BJ (cell line): ENCODE measurements around the gene UBQLN2. TPM values are rescaled to one million over a fixed set of nuclear protein-coding genes. Genes with fewer than 3 reads are reported as not detected.

Experiments used
- CTCF ChIA-PET: fragments of 350-600 bp; formaldehyde crosslinking; extraction: SDS; loops from one replicate; lab custom pipeline; 2021; ENCODE audit warnings: antibody characterized with exemption, inconsistent platforms; lab: Yijun Ruan, JAX
- POLR2A ChIA-PET: fragments of 300-600 bp; sonication (Branson Sonifier 250); formaldehyde crosslinking; extraction: SDS; loops from one replicate; lab custom pipeline; 2021; ENCODE audit warnings: antibody characterized with exemption; lab: Charles Lee
- DNase-seq: peaks from one replicate; pipeline ENCODE4 v3.0.0-alpha.2; 2011; ENCODE audit warnings: low read depth
- H3K27me3 ChIP-seq: 2 replicates; pipeline ENCODE4 v1.6.0; 2011; ENCODE audit warnings: low read length; ENCODE audit not compliant: control insufficient read depth, insufficient read depth
- H3K36me3 ChIP-seq: 2 replicates; pipeline ENCODE4 v1.5.1; 2011; ENCODE audit warnings: low read length; ENCODE audit not compliant: control insufficient read depth, insufficient read depth
- H3K4me3 ChIP-seq: 2 replicates; pipeline ENCODE4 v1.5.1; 2011; ENCODE audit warnings: low read depth, mild to moderate bottlenecking, control low read depth, low read length
- polyA plus RNA-seq: library from polyadenylated mRNA; depleted of rRNA; stranded (reverse); fragments of >200 nt; gene quantifications from 2 replicates; pipeline ENCODE4 v1.2.3, GENCODE V29; 2011
- TF ChIP-seq, protein P1 (sequence below): IDR thresholded peaks from 2 replicates; pipeline ENCODE4 v1.5.1; 2011; ENCODE audit warnings: low read depth, mild to moderate bottlenecking, control low read depth, inconsistent platforms, low read length, moderate library complexity; ENCODE audit not compliant: insufficient read depth

Gene UBQLN2
- polyA plus RNA-seq, 1 experiment = 15.5 TPM

DNA sequence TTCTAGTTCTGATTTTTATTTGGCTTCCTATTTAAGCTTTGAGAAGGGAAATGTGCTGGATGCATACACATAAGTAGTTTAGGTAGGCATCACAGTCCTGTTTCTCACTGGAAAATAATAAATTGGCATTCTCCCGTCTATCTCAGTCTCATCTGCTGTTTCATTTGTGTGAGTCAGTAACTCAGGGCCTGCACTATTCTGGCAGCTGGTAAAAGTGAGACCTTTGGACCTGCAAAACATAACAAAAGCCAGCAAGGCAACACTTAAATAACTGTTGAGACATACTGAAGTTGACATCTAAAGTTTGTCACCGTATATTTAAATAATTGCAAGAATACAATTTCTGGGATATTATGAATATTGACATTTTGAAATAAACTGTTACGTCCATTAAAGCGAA lies 8.6 kb upstream of the UBQLN2 start:
- no peaks in the 10 kb centered on the region for H3K36me3 ChIP-seq
- TF ChIP-seq, protein P1, sequence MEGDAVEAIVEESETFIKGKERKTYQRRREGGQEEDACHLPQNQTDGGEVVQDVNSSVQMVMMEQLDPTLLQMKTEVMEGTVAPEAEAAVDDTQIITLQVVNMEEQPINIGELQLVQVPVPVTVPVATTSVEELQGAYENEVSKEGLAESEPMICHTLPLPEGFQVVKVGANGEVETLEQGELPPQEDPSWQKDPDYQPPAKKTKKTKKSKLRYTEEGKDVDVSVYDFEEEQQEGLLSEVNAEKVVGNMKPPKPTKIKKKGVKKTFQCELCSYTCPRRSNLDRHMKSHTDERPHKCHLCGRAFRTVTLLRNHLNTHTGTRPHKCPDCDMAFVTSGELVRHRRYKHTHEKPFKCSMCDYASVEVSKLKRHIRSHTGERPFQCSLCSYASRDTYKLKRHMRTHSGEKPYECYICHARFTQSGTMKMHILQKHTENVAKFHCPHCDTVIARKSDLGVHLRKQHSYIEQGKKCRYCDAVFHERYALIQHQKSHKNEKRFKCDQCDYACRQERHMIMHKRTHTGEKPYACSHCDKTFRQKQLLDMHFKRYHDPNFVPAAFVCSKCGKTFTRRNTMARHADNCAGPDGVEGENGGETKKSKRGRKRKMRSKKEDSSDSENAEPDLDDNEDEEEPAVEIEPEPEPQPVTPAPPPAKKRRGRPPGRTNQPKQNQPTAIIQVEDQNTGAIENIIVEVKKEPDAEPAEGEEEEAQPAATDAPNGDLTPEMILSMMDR = no peak
- H3K4me3 ChIP-seq = no peak overlapping the region
- ChIA-PET POLR2A (no interaction called here), CTCF (interaction anchor here (1.0 to 1.4 kb wide), 2 partner anchors 9 to 11 kb away, joined by 3 to 4 read pairs; no protein-coding TSS in a partner anchor)
- no peak for DNase-seq
- no peaks in the 10 kb centered on the region for H3K27me3 ChIP-seq

DNA sequence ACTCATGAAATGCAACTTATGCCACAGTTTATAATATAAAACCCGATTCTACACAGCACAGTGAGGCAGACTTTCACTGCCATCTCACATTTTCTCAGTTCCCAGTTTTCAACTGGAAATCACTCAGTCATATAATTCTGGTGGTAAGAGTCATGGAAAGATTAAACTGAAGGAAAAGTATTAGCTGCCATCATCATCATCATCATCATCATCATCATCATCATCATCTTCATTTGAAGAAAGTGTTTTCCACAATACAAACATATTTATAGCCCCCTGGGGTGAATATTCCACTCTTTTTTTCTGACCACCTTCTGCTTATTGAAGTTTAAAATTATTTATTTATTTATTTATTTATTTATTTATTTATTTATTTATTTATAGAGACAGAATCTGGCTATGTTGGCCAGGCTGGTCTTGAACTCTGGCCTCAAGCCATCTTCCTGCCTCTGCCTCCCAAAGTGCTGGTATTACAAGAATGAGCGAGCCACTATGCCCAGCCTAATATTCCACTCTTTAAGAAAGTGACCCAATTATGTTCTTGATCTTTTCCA lies 6.0 kb upstream of the UBQLN2 start:
- ChIA-PET CTCF (no interaction called here), POLR2A (no interaction called here)
- Histone ChIP-seq H3K36me3 (no peaks in the 10 kb centered on the region), H3K4me3 (no peak overlapping the region), H3K27me3 (no peaks in the 10 kb centered on the region)
- TF ChIP-seq, protein P1 = no peak
- no peak for DNase-seq

DNA sequence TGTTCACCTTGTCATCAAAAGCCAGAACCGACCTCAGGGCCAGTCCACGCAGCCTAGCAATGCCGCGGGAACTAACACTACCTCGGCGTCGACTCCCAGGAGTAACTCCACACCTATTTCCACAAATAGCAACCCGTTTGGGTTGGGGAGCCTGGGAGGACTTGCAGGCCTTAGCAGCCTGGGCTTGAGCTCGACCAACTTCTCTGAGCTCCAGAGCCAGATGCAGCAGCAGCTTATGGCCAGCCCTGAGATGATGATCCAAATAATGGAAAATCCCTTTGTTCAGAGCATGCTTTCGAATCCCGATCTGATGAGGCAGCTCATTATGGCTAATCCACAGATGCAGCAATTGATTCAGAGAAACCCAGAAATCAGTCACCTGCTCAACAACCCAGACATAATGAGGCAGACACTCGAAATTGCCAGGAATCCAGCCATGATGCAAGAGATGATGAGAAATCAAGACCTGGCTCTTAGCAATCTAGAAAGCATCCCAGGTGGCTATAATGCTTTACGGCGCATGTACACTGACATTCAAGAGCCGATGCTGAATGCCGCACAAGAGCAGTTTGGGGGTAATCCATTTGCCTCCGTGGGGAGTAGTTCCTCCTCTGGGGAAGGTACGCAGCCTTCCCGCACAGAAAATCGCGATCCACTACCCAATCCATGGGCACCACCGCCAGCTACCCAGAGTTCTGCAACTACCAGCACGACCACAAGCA lies 898 bp downstream of the UBQLN2 start:
- Histone ChIP-seq H3K4me3 (peak overlapping the region; percentile 54), H3K36me3 (no peaks in the 10 kb centered on the region), H3K27me3 (no peaks in the 10 kb centered on the region)
- ChIA-PET CTCF (interaction anchor here (0.6 kb wide), 1 partner anchor 10 kb away, joined by 3 read pairs; no protein-coding TSS in a partner anchor), POLR2A (no interaction called here)
- DNase-seq = no peak
- TF ChIP-seq, protein P1 = no peak

DNA sequence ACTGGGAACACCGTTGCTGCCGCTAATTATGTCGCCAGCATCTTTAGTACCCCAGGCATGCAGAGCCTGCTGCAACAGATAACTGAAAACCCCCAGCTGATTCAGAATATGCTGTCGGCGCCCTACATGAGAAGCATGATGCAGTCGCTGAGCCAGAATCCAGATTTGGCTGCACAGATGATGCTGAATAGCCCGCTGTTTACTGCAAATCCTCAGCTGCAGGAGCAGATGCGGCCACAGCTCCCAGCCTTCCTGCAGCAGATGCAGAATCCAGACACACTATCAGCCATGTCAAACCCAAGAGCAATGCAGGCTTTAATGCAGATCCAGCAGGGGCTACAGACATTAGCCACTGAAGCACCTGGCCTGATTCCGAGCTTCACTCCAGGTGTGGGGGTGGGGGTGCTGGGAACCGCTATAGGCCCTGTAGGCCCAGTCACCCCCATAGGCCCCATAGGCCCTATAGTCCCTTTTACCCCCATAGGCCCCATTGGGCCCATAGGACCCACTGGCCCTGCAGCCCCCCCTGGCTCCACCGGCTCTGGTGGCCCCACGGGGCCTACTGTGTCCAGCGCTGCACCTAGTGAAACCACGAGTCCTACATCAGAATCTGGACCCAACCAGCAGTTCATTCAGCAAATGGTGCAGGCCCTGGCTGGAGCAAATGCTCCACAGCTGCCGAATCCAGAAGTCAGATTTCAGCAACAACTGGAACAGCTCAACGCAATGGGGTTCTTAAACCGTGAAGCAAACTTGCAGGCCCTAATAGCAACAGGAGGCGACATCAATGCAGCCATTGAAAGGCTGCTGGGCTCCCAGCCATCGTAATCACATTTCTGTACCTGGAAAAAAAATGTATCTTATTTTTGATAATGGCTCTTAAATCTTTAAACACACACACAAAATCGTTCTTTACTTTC lies 1.8 kb downstream of the UBQLN2 start:
- no peaks in the 10 kb centered on the region for H3K36me3 ChIP-seq
- DNase-seq = no peak
- TF ChIP-seq, protein P1 = no peak
- CTCF ChIA-PET = interaction anchor here (1.0 kb wide), 1 partner anchor 11 kb away, joined by 4 read pairs; no protein-coding TSS in a partner anchor
- POLR2A ChIA-PET = no interaction called here
- peak overlapping the region; percentile 54 for H3K4me3 ChIP-seq
- H3K27me3 ChIP-seq = no peaks in the 10 kb centered on the region
